HL-60/S4 treated with phorbol 12-myristate 13-acetate at 8.2 ng/mL for 4 days and 3 days (cell line): ENCODE results near the gene GPR18.

ENCODE experiments used
- in situ Hi-C: fragments of 300-500 bp; cut with MboI; formaldehyde crosslinking; loops from 2 replicates; pipeline ENCODE4 v1.15.0; 2022; ENCODE audit warnings: low sequenced_read_pairs

GPR18 gene

GRCh38 chr13:99258210-99258860, at the start of gene GPR18:
Gene GPR18 (minus strand): TSS chr13:99258379. CDS start chr13:99255872, 2,507 bp downstream.
- in situ Hi-C loops = no loop called here

GRCh38 chr13:99307648-99308339, 49.6 kb upstream of the GPR18 start:
- in situ Hi-C loops = no loop called here

- in situ Hi-C loops = no loop called here
Measured at GRCh38 chr13:99307247-99307646, 49.1 kb upstream of the GPR18 start, which contains the start of gene GPR183. Gene GPR183 (minus strand): TSS chr13:99307399. CDS start chr13:99296145, 11,254 bp downstream.

GRCh38 chr13:99305566-99305965, 47.4 kb upstream of the GPR18 start:
- in situ Hi-C loops = no loop called here

GRCh38 chr13:99305158-99305557, 47.0 kb upstream of the GPR18 start:
- in situ Hi-C loops = no loop called here

- in situ Hi-C loops = no loop called here
Measured at GRCh38 chr13:99304541-99304940, 46.4 kb upstream of the GPR18 start.

- in situ Hi-C loops = no loop called here
Measured at GRCh38 chr13:99303863-99304521, 45.8 kb upstream of the GPR18 start.

- in situ Hi-C loops = no loop called here
Measured at GRCh38 chr13:99302637-99303505, 44.7 kb upstream of the GPR18 start.

- in situ Hi-C loops = no loop called here
Measured at GRCh38 chr13:99301913-99302636, 43.9 kb upstream of the GPR18 start.

GRCh38 chr13:99301056-99301838, 43.1 kb upstream of the GPR18 start:
- in situ Hi-C loops = no loop called here

GRCh38 chr13:99299920-99300341, 41.8 kb upstream of the GPR18 start:
- in situ Hi-C loops = no loop called here

GRCh38 chr13:99299256-99299919, 41.2 kb upstream of the GPR18 start:
- in situ Hi-C loops = no loop called here

- in situ Hi-C loops = no loop called here
Measured at GRCh38 chr13:99298056-99298455, 39.9 kb upstream of the GPR18 start.

GRCh38 chr13:99297331-99297730, 39.2 kb upstream of the GPR18 start:
- in situ Hi-C loops = no loop called here

- in situ Hi-C loops = no loop called here
Measured at GRCh38 chr13:99296398-99296797, 38.2 kb upstream of the GPR18 start.

GRCh38 chr13:99295488-99296252, 37.5 kb upstream of the GPR18 start:
- in situ Hi-C loops = no loop called here

- in situ Hi-C loops = no loop called here
Measured at GRCh38 chr13:99294958-99295357, 36.8 kb upstream of the GPR18 start.

GRCh38 chr13:99294198-99294597, 36.0 kb upstream of the GPR18 start:
- in situ Hi-C loops = no loop called here
